GM12878 (cell line): ENCODE measurements around the gene AMH. TPM values are rescaled to one million over a fixed set of nuclear protein-coding genes. Genes with fewer than 3 reads are reported as not detected.

Experiments used
- BACH1 ChIP-seq: fragments of 450-650 bp; IDR thresholded peaks from 2 replicates; pipeline ENCODE4 v1.6.1; 2017; ENCODE audit warnings: mild to moderate bottlenecking, borderline replicate concordance
- BHLHE40 ChIP-seq, 2 experiments: fragments of 450-650 bp in 1 of 2; IDR thresholded peaks; 2 replicates each; pipeline ENCODE4 v1.6.1; 2011 to 2017; ENCODE audit warnings: low read depth in 2 of 2, borderline replicate concordance in 1 of 2, improper control_type of control experiment in 1 of 2, low read length in 1 of 2, mild to moderate bottlenecking in 1 of 2
- CTCF ChIP-seq, 3 experiments: IDR thresholded peaks in 2 of 3; conservative IDR thresholded peaks in 1 of 3; 2 replicates each; pipeline ENCODE4 v1.5.1; 2011; ENCODE audit warnings: low read depth in 3 of 3, low read length in 3 of 3, mild to moderate bottlenecking in 3 of 3, control low read depth in 2 of 3, moderate library complexity in 2 of 3, inconsistent platforms in 1 of 3, mixed read lengths in 1 of 3; ENCODE audit not compliant: control insufficient read depth in 2 of 3, insufficient read depth in 1 of 3; ENCODE audit errors: extremely low read depth in 1 of 3
- E2F4 ChIP-seq: IDR thresholded peaks from 2 replicates; pipeline ENCODE4 v1.6.1; 2012; ENCODE audit warnings: low read depth, low read length, improper control_type of control experiment
- EED ChIP-seq: sonication (generic); IDR thresholded peaks from 2 replicates; pipeline ENCODE4 v1.6.1; 2016; ENCODE audit warnings: antibody characterized with exemption, low read depth
- EP300 ChIP-seq, 2 experiments: fragments of 150-350 bp in 1 of 2; IDR thresholded peaks; 2 replicates each; pipeline ENCODE4 v1.6.1; 2011 to 2012; ENCODE audit warnings: low read depth in 2 of 2, low read length in 2 of 2, borderline replicate concordance in 1 of 2, improper control_type of control experiment in 1 of 2, inconsistent platforms in 1 of 2; ENCODE audit not compliant: control insufficient read depth in 1 of 2
- IKZF2 ChIP-seq, 2 experiments: fragments of 450-650 bp; IDR thresholded peaks; 2 replicates each; pipeline ENCODE4 v1.6.1; 2017; ENCODE audit warnings: mild to moderate bottlenecking in 2 of 2, moderate library complexity in 2 of 2
- MEF2A ChIP-seq: IDR thresholded peaks from 2 replicates; pipeline ENCODE4 v1.6.1; 2011; ENCODE audit warnings: low read depth, mild to moderate bottlenecking, low read length, moderate library complexity; ENCODE audit not compliant: insufficient read depth
- MTA2 ChIP-seq: fragments of 450-650 bp; IDR thresholded peaks from 2 replicates; pipeline ENCODE4 v1.6.1; 2016; ENCODE audit warnings: low read depth, mild to moderate bottlenecking, moderate library complexity
- NFXL1 ChIP-seq: fragments of 450-650 bp; IDR thresholded peaks from 2 replicates; pipeline ENCODE4 v1.6.1; 2017; ENCODE audit warnings: antibody characterized with exemption, mild to moderate bottlenecking, borderline replicate concordance
- NKRF ChIP-seq: fragments of 450-650 bp; conservative IDR thresholded peaks from 2 replicates; pipeline ENCODE4 v1.6.1; 2017; ENCODE audit warnings: mild to moderate bottlenecking, moderate library complexity
- NR2F1 ChIP-seq: fragments of 450-650 bp; conservative IDR thresholded peaks from 2 replicates; pipeline ENCODE4 v1.6.1; 2017; ENCODE audit warnings: mild to moderate bottlenecking
- POLR2A ChIP-seq: IDR thresholded peaks from 2 replicates; pipeline ENCODE4 v1.6.1; 2011; ENCODE audit warnings: low read depth, mild to moderate bottlenecking, low read length
- POU2F2 ChIP-seq: IDR thresholded peaks from 3 replicates; pipeline ENCODE4 v1.6.1; 2011; ENCODE audit warnings: low read depth, mild to moderate bottlenecking, low read length, borderline replicate concordance
- RUNX3 ChIP-seq: IDR thresholded peaks from 2 replicates; pipeline ENCODE4 v1.6.1; 2012; ENCODE audit warnings: low read length, inconsistent platforms
- SMARCA5 ChIP-seq: fragments of 450-650 bp; IDR thresholded peaks from 2 replicates; pipeline ENCODE4 v1.6.1; 2017; ENCODE audit warnings: mild to moderate bottlenecking
- SPI1 ChIP-seq: IDR thresholded peaks from 2 replicates; pipeline ENCODE4 v1.6.1; 2011; ENCODE audit warnings: low read depth, mild to moderate bottlenecking, low read length, moderate library complexity, borderline replicate concordance; ENCODE audit not compliant: insufficient read depth
- SREBF1 ChIP-seq: IDR thresholded peaks from 2 replicates; pipeline ENCODE4 v1.6.1; 2012; ENCODE audit warnings: mild to moderate bottlenecking, low read length
- ZBTB11 ChIP-seq: fragments of 450-650 bp; formaldehyde crosslinking; IDR thresholded peaks from 2 replicates; pipeline ENCODE4 v1.5.0; 2022; ENCODE audit warnings: mild to moderate bottlenecking, missing genetic modification characterization
- ZNF207 ChIP-seq: fragments of 450-650 bp; IDR thresholded peaks from 2 replicates; pipeline ENCODE4 v1.6.1; 2014; ENCODE audit warnings: antibody characterized with exemption, mild to moderate bottlenecking, borderline replicate concordance
- ZNF217 ChIP-seq: fragments of 450-650 bp; IDR thresholded peaks from 2 replicates; pipeline ENCODE4 v1.6.1; 2017; ENCODE audit warnings: antibody characterized with exemption, mild to moderate bottlenecking
- polyA plus RNA-seq, 11 experiments: library from polyadenylated mRNA; depleted of rRNA in 4 of 11; unstranded in 6 of 11; stranded (reverse) in 5 of 11; fragments of >200 nt; fragmentation: Nextera tagmentation in 4 of 11; fragmentation: Illumina TruSeq in 1 of 11; extraction: Ambion mirVana in 4 of 11; extraction: Trizol in 1 of 11; gene quantifications; 1 replicate in 1 of 11; 2 replicates in 10 of 11; pipeline versions ENCODE4 v1.2.1 to v1.2.3, GENCODE V29; 2011 to 2016; ENCODE audit warnings: inconsistent platforms in 2 of 11, missing spikeins in 2 of 11, low read depth in 1 of 11
- total RNA-seq, 4 experiments: library from RNA; depleted of rRNA in 3 of 4; stranded (reverse); fragments of >200 nt in 3 of 4; fragmentation: Illumina TruSeq in 1 of 4; extraction: Trizol in 1 of 4; gene quantifications; 2 replicates each; pipeline versions ENCODE4 v1.2.1 to v1.2.3, GENCODE V29; 2013 to 2021

Gene AMH
- total and polyA plus RNA-seq, 10 of the 15 experiments (the other 5 are each of a cell fraction or from before 2014, with no cell fraction given), result 0.17 to 3.5 (median 0.81) TPM; not detected in 4

- TF ChIP-seq ZNF217 (no peak), EED (no peak), ZNF207 (no peak), MTA2 (peak; percentile 33; the same call in 1 of the 2 replicates), BACH1 (peak; percentile 12; the same call in 1 of the 2 replicates), BHLHE40 (IDR thresholded peaks at IDR 0.05; ENCODE audit: borderline replicate concordance in 1 of 2, low read depth in 2 of 2, low read length in 1 of 2) (peak in 1 of 2 experiments; percentile 76; a peak in 1 of 4 replicates), NFXL1 (no peak), MEF2A (no peak), ZBTB11 (CRISPR knock-in tag) (no peak), RUNX3 (peak; percentile 79), IKZF2 (IDR thresholded peaks at IDR 0.05) (peak; percentile 61 to 73), NKRF (no peak), SREBF1 (no peak), POU2F2 (no peak), E2F4 (no peak), NR2F1 (0 out of 2 replicates have a peak, but pooled peaks have one; percentile 47), CTCF (IDR thresholded peaks at IDR 0.05 in 2 of 3, conservative IDR thresholded peaks at IDR 0.05 in 1 of 3; ENCODE audit: control insufficient read depth in 2 of 3, extremely low read depth in 1 of 3, insufficient read depth in 1 of 3, low read depth in 3 of 3, low read length in 3 of 3) (peak in 1 of 3 experiments; percentile 2; a peak in 1 of 6 replicates), SPI1 (peak; percentile 24; the same call in 1 of the 2 replicates), EP300 (IDR thresholded peaks at IDR 0.05; ENCODE audit: borderline replicate concordance in 1 of 2, control insufficient read depth in 1 of 2, low read depth in 2 of 2, low read length in 2 of 2) (no peak), POLR2A (0 out of 2 replicates have a peak, but pooled peaks have one; percentile 56), SMARCA5 (no peak)
Measured at GRCh38 chr19:2282062-2282861, 33.1 kb downstream of the AMH start, which contains the start of gene PEAK3 (continued).
